ENCODE data around the gene GRHPR.
"Not testable (repeated sequence)": the region's sequence is repeated elsewhere in the genome, so short reads cannot be mapped to it uniquely, and the experiment has no call there.

GRHPR gene

GRCh38 chr9:37451628-37452027 is 29.1 kb downstream of the GRHPR start:
- DNase-seq: no peak

GRCh38 chr9:37452611-37453010 is 30.1 kb downstream of the GRHPR start:
- DNase-seq: no peak

GRCh38 chr9:37453827-37454226 is 31.3 kb downstream of the GRHPR start:
- DNase-seq: no peak

GRCh38 chr9:37454238-37454637 is 31.7 kb downstream of the GRHPR start:
- no peak for DNase-seq

GRCh38 chr9:37455884-37456647 is 33.6 kb downstream of the GRHPR start:
- DNase-seq: no peak

GRCh38 chr9:37456817-37457216 is 34.3 kb downstream of the GRHPR start:
- DNase-seq: no peak

- no peak for DNase-seq
Measured at GRCh38 chr9:37464006-37464405, 41.5 kb downstream of the GRHPR start.

- peak; percentile 78 for DNase-seq
Measured at GRCh38 chr9:37464426-37465248, 42.1 kb downstream of the GRHPR start.

GRCh38 chr9:37465249-37466036 is 42.9 kb downstream of the GRHPR start, which contains the start of gene ZBTB5:
Gene ZBTB5 (minus strand): TSS chr9:37465450. CDS start chr9:37442551, 22,899 bp downstream.
- DNase-seq: peak; percentile 99

- DNase-seq: peak; percentile 23
Measured at GRCh38 chr9:37466037-37466709, 43.7 kb downstream of the GRHPR start.

- DNase-seq: not testable (repeated sequence)
Measured at GRCh38 chr9:37467530-37467929, 45.0 kb downstream of the GRHPR start.

GRCh38 chr9:37468620-37469019 is 46.1 kb downstream of the GRHPR start:
- no peak for DNase-seq

- no peak for DNase-seq
Measured at GRCh38 chr9:37471942-37472684, 49.6 kb downstream of the GRHPR start.

- not testable (repeated sequence) for DNase-seq
Measured at GRCh38 chr9:37473982-37474381, 51.5 kb downstream of the GRHPR start.

GRCh38 chr9:37474438-37474837 is 51.9 kb downstream of the GRHPR start:
- DNase-seq: no peak

- DNase-seq: no peak
Measured at GRCh38 chr9:37476930-37477329, 54.4 kb downstream of the GRHPR start.

GRCh38 chr9:37477443-37477842 is 54.9 kb downstream of the GRHPR start:
- DNase-seq: not testable (repeated sequence)

GRCh38 chr9:37477987-37478619 is 55.6 kb downstream of the GRHPR start:
- DNase-seq: not testable (repeated sequence)

GRCh38 chr9:37480759-37481158 is 58.3 kb downstream of the GRHPR start:
- DNase-seq: no peak

- DNase-seq: peak; percentile 97
Measured at GRCh38 chr9:37485389-37486255, 63.1 kb downstream of the GRHPR start, which contains the start of gene POLR1E. Gene POLR1E (plus strand): TSS chr9:37485948. CDS start chr9:37486048, 100 bp downstream.

All from CD4-positive, alpha-beta T cell treated with Interleukin-10 for 1 hour (primary cell).